A549 treated with AZD9567 at 1 μM for 4 hours (cell line): ENCODE data around the gene ADARB1. TPM values are rescaled to one million over a fixed set of nuclear protein-coding genes. Genes with fewer than 3 reads are reported as not detected.

Experiments
- total RNA-seq: library from RNA; stranded (reverse); fragments of 200-300 nt; extraction: Qiagen RNA extraction; gene quantifications from 5 replicates; pipeline ENCODE4 v1.2.3, GENCODE V29; 2022; ENCODE audit not compliant: insufficient read depth

ADARB1 gene, protein sequence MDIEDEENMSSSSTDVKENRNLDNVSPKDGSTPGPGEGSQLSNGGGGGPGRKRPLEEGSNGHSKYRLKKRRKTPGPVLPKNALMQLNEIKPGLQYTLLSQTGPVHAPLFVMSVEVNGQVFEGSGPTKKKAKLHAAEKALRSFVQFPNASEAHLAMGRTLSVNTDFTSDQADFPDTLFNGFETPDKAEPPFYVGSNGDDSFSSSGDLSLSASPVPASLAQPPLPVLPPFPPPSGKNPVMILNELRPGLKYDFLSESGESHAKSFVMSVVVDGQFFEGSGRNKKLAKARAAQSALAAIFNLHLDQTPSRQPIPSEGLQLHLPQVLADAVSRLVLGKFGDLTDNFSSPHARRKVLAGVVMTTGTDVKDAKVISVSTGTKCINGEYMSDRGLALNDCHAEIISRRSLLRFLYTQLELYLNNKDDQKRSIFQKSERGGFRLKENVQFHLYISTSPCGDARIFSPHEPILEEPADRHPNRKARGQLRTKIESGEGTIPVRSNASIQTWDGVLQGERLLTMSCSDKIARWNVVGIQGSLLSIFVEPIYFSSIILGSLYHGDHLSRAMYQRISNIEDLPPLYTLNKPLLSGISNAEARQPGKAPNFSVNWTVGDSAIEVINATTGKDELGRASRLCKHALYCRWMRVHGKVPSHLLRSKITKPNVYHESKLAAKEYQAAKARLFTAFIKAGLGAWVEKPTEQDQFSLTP
- total RNA-seq: 6.8 to 8.0 TPM (median 7.7 TPM) in 5 replicates

DNA sequence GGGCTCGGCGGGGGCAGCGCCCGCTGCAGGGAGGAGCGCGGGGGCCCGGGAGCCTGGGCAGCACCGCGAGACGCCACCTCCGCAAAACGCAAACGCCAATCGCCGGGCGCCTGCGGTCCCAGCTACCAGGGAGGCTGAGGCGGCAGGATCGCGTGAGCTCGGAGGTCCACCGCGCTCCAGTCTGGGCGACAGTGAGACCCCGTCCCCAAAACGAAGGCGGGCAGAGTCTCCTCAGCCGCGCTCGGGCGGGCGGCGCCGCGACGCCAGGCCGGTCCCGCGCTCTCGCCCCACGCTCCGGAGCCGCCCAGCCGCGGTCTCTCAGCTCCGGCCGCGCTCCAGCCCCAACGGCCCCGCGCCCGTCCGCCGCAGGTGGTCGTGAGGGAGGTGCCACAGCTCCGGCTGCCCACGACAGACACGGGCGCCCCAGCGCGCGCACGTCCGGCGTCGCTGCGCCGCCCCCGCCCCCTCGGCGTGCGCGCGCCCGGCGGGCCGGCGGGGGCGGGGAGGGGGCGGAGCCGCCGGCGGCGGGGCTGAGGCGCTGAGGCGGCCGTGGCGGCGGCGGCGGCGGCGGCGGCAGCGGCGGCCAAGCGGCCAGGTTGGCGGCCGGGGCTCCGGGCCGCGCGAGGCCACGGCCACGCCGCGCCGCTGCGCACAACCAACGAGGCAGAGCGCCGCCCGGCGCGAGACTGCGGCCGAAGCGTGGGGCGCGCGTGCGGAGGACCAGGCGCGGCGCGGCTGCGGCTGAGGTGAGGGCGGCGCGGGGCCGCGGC lies at the start of gene ADARB1:
Gene ADARB1 (plus strand): TSS at position 533 of the 770 bp plus-strand sequence. CDS start 97,077 bp downstream, outside the sequence.

Other genes starting within 250 kb of the ADARB1 start
- gene PTTG1IP, start 200.9 kb upstream of the ADARB1 start, total RNA-seq: 82.9 to 95.4 TPM (median 93.7 TPM) in 5 replicates
- 0.62 to 4.1 TPM (median 0.86 TPM) in 5 replicates for gene ITGB2, start 153.7 kb upstream of the ADARB1 start, total RNA-seq
- 27.9 to 58.9 TPM (median 56.3 TPM) in 5 replicates for gene SLX9, start 134.6 kb upstream of the ADARB1 start, total RNA-seq
- 16.3 to 23.4 TPM (median 21.5 TPM) in 5 replicates for gene POFUT2, start 213.3 kb downstream of the ADARB1 start, total RNA-seq